Muscle of back (tissue), 11 donors: ENCODE results near the gene CCDC97. TPM values are rescaled to one million over a fixed set of nuclear protein-coding genes. Genes with fewer than 3 reads are reported as not detected.

Experiments
- DNase-seq, 3 donors: peaks; one replicate each; pipeline versions ENCODE4 v3.0.0 to v3.0.0-alpha.2; 2013
- polyA plus RNA-seq, 10 donors: library from polyadenylated mRNA; unstranded; fragments of 120-200 nt; gene quantifications; one replicate each; pipeline ENCODE4 v1.2.1, GENCODE V29; 2013; ENCODE audit not compliant: insufficient read length in 10 of 10

The CCDC97 gene
- polyA plus RNA-seq, 10 donors = 31.3 to 35.7 (median 33.2) TPM

DNA sequence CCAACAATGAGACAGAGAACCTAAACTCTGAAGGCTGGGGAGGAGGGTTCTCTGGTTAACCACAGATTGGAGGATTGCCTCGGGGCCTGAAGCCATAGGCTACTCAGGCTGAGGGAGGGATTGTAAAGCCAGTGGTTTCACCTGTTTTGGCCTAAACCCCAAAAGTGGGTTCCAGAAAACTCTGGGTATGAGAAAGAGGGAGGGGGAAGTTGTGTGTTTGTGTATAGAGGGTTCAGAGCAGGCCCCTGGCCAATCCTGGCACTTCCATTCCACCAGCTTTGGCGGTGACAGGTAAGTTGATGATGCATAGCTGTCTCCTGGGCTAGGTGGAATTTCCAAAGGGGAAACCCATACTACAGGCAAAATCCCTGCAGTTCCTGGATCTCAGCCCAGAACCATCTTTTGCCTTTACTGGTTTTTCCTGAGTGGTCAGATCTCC is 13.5 kb upstream of the CCDC97 start:
- DNase-seq = no peak

DNA sequence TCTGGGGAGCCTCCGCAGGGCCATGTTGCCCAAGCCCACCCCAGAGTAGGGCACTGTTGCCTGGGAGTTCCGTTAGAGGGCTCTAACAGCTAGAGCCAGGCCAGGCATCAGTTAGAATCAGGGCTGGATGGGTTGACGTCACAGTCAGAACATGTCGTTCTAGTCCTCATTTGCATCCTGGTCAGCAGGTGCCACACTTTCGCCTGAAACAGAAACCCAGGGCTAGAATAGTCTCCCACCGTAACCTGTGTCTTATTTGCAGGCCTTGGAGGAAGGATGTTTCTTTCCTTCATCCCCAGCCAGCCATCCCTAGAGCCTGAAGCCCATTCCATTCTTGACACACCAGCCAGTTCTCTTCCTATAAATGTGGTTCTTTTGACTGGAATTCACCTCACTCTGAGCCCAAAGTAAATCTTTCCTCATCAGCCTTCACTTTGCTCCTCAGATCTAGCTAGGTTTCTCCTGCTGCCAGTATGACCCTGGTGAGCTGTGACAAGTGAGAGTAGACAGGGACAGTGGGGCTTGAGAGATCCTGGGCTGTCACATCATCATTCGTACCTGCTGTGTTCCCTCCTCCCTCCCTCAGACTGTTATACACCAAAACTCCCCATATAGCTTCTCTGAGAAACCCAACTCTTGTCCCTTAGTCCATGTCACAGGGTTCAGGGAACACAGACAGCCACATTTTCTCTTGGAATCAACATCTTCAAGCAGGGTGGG is 12.2 kb upstream of the CCDC97 start:
- peak in 1 of 3 donors; percentile 31 for DNase-seq

DNA sequence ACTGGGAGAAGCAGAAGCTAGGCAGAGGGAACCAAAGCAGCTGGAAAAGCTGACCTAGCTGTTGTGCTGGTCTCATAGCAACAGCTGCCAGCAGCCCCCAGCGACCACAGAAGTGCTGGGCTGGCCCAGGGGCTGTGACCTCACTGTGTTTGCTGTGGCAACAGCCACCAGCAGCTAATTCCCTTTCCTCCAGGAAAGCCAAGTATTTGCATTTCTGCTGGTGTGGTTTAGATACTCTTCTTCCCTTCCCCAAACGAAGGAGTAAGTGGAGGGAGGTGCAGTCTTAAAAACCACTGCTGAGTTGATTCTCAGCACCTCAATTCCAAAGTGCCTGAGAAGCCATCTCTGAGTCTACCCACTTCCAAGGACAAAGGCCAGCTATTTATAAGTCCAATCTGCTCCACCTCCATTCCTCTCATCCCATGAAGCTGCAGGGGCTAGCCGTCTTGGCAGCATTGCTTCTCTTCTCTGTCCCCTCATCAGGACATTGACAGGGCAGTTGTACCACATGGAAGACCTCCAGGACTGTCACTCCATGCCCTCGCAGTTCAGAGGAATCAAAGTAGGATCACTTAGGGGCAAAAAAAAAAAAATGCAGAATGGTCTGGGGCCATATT is 11.5 kb upstream of the CCDC97 start:
- DNase-seq = peak; percentile 73 to 92 (median 90)

DNA sequence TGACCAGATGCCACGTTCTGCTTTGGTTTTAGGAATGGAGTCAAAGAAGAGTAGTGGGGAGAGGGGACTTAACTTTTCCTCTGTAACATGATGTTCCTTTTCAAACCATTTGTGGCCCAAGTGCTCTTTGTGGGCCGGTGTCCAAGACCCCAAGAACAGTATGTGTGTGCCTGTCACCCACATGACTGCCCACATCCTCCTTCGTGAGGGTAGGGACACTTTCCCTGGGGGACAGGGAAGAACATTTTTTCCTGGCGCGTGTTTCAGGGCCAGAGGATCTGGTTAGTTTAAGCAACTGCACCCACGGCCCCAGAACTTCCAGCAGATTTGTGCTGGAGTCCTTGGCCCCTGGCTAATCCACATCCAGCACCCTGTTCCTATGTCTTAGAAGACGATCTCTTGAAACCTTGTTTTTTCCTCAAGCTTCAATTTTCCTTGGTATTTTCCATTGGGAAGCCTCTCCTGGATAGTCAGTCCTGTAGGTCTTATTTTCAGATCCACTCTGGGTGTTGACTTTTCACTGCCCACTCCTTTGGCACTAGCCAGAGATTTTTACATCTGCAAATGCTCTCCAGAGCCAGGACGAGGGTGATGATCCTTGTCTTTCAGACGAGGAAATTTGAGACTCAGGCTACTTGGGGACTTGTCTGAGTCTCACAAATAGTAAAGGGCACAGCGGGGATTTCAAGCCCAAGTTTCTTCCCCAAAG is 10.8 kb upstream of the CCDC97 start:
- DNase-seq = peak in 2 of 3 donors; percentile 14 to 44

DNA sequence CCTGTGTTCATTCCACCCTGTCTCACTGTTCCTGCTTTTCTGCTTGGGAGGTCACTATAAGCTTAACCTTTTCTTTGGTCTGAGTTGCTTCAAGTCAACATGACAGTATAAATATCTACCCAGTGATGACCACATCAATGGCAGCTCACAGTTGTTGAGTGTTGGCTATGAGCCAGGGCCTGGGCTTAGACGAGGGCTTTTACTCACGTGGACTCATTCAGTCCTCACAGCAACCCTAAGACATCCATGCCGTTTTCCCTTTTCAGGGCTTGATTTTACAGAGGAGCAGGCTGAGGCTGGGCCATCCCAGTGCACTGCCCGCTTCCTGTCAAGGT is 10.2 kb upstream of the CCDC97 start:
- DNase-seq = peak; percentile 76 to 80 (median 77)

DNA sequence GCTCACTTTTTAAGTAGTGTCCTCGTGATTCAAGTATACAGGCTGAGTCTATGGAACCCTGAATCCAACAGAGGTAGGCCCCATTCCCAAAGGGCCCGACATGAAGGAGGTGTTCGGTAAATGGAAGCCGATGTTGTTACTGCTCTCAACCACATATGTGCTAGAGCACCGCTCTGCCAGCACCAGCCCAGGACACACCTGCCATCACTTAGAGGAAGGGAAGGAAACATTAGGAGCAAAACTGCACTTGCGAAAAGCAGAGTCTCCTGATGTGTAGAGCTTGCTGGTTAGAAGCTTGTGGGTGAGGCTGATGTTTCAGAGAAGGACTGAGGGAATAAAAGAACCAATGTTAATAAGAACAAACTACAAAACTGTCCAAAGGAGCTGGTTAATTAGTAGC is 9.4 kb upstream of the CCDC97 start:
- no peak for DNase-seq

DNA sequence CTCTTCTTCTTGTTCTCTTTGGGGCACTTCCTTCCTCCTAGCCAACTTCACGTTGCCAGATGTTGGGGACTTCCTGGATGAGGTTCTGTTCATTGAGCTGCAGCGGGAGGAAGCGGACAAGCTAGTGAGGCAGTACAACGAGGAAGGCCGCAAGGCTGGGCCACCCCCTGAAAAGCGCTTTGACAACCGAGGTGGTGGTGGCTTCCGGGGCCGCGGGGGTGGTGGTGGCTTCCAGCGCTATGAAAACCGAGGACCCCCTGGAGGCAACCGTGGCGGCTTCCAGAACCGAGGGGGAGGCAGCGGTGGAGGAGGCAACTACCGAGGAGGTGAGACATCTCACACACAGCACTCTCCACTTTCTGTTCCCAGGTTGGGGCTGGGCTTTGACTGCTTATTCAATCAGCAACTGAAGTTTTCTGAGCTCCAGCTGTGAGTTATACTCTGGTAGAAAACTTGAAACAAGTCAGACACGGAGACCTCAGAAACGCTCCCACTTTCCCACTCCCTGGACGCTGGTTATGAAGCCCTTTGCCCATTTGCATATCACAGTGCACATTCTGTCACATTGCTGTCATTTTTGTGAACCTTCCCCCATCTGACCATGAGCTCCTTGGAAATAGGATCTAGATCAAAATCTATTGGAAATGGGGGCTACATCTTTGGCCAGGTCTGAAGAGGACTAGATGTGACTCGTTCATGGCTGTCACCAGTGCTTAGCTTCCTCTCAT is 7.2 kb upstream of the CCDC97 start:
- DNase-seq = peak in 1 of 3 donors; percentile 21

DNA sequence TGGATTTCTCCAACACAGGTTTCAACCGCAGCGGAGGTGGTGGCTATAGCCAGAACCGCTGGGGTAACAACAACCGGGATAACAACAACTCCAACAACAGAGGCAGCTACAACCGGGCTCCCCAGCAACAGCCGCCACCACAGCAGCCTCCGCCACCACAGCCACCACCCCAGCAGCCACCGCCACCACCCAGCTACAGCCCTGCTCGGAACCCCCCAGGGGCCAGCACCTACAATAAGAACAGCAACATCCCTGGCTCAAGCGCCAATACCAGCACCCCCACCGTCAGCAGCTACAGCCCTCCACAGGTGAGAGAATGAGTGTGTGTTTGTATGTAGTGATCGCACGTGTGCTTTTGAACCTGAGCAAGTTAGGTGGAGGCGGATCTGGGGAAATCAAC is 6.0 kb upstream of the CCDC97 start:
- DNase-seq = no peak

DNA sequence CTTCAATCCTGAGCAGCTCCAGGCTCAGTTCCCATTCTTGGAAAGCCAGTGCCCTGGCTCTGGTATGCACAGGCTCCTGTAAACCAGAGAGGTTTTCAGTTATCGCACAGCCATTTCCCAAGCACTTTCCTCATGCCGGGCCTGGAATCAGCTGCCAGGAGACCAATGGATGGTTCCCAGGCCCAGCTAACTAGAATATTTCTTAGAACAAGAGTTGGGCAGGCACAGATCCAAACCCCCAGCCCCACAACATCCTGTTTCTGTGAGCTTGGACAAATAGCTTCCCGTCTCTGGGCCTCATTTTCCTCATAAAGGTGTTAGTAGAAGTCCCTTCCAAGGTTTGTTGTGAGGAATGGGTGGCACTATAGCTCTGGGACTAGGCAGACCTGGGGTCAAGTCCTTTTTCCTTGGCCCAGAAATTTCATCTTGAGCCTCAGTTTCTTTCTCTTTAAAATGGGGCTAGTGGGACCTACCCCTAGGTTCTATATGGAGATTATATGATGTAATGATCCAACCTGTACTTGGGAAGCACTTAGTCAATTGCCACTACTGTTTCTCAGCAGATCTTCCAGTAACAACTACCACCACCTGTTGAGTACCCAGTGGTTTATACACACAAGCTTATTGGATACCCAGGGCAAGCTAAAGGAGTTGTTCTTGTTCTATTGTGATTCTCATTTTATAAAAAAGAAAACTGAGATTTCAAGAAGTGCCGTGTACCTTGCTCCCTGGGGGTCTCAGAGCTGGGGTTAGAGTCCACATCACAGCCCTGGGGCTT is 5.1 kb upstream of the CCDC97 start:
- DNase-seq = no peak

DNA sequence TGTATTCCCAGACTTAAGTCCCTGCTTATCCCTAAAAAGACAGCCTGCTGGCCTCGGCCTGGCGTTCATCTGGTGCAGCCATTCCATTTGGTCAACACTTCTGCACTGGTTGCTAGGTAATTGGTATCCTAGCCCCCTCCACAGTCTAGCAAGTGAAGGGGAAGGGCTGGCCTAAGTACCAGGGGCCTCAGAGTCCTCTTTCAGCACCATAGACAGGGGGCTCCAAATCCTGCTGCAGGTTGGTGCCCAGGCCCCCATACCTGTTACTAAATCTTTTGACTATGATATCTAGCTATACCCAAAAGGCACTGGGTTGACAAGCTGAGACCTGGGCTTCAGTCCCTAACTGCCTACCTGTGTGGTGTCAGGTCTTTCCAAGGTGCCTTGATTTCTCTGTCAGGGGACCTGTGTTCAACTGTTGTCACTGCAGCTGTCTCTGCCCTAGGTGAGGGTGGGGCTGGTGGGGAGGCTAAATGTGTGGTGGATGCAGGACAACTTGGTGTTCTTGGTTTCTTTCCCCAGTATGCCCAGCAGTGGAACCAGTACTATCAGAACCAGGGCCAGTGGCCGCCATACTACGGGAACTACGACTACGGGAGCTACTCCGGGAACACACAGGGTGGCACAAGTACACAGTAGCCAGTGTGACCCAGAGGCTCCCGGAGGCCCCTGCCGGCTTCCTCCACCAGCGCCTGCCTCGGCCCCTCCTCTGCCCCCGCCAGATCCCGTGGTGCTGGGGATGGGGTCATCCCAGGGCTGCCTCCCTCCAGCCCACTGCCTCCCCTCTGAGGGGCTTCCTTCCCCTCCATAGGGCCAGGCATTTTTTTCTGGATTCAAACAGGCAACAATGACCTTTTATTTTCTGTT is 3.8 kb upstream of the CCDC97 start:
- no peak for DNase-seq

DNA sequence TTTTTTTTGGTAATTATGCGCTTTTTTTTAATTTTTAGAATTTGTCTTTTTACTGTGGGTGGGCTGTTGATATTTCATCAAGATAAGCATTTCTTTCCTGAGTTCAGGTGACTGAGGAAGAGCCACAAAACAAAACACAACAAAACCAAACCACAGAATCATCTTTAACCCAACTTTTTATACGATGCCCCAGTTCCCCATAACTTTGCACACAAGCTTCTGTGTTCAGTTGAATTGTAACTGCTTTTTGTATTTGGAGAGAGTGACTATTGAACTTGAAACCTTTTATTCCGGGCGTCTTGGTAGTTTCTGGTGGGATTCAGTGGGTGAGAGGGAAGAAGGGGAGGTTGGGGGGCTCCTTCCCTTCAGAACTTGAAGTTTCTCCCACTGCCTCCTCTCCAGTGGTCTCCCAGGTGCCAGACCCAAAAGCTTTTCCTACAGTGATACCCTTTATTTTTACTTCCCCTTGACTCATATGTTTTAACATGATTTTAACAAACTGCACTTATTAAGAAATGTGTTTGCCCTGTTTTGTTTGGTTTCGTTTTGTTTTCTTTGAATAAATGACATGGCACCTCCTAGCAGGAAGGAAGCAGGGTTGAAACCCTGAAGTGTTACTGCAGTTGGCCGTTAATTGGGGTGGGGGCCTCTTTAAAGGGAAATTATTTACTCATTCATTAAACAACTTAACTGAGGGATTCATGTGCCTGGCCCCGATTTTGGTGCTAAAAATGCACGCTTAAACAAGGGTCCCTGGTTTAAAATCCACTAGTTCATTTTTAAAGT is 2.7 kb upstream of the CCDC97 start:
- no peak for DNase-seq

DNA sequence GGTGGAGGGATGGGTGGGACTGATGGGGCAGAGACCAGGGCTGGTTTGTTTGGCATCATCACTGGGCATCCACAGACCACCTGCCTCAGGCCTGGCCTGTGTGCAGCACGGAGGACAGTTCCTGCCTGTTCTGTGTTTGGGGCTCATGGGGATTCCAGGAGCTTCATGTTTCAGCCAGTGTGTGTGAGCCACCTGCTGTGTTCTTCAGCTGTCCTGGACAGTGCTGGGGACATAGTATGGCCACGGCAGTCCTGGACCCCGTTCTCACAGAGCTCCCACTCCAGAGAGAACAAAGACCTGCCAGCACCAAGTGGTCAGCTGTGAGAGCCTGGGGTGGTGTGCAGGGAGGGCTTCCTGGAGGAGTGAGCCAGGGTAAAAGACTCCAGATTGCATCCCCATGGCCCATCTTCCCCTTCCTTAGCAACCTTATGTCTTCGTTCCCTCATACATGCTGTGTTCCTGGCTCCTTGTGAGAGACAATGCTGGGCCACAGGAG is 2.0 kb upstream of the CCDC97 start:
- DNase-seq = peak in 2 of 3 donors; percentile 57 to 59

DNA sequence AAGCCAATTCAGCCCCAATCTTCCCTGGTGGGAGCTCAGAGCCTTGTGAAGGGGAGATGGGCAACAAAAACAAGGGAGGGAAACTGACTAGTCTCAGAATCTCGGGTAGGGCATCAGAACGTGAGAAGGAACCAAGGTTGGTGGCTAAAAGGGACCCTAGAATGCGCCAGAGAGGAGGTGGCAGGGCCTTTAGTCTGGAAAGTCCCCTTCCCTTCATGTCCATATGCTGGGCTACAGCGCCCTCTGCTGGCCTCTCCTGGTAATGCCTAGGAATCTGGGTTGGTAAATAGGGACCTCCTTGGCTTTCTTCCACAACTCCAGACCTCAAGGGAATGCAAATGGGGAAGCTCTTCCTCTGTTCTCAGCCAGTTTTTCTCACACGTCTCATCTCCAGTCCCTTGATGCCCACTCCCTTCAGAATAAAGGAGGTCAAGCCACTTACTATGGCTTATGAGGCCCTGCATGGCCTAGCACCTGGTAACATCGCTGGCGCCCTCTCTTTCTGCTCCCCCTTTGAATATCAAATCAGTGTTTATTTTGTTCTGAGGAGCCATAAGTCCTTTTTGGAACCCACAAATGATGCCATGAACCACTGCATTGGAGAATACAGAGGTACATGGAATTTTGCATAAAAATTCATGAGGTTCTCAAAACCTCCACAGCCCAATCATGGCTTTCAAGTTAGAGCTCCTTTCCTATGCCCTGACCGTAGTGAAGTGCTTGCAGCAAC is 1.4 kb upstream of the CCDC97 start:
- DNase-seq = peak; percentile 92 to 94 (median 93)

DNA sequence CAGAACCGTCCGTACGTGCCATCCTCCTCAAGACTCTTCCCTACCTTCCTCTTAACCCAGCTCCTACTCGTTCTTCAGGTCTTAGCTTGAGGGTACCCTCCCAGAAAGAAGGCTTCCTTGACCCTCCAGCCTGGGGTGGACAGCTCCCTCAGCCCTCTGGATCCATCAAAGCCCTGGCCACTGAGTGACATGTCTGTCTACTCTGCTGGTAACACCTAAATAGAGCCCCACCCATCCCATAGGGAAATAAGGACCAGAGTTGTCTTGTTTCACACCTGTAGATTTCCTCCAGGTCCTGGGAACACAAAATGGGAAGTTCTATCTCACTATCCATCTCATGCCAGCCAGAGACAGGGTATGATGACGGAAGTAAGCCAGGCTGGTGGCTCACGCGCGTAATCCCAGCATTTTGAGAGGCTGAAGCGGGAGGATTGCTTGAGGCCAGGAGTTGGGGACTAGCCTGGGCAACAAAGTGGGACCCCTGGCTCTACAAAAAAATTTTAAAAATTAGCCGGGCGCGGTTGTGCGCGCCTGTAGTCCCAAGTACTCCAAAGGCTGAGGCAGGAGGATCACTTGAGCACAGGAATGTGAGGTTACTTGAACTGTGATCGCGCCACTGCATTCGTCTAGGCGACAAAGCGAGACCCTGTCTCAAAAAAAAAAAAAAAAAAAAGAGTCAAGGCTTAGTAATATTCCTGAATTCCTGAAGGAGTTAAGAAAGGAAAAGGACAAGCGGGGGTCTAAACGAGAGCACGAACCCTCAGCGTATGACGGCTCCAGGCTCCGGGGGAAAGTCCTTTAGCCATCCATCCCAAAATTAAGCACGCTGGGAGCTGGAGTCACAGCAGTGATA is 566 bp upstream of the CCDC97 start:
- peak in 2 of 3 donors; percentile 38 to 52 for DNase-seq

DNA sequence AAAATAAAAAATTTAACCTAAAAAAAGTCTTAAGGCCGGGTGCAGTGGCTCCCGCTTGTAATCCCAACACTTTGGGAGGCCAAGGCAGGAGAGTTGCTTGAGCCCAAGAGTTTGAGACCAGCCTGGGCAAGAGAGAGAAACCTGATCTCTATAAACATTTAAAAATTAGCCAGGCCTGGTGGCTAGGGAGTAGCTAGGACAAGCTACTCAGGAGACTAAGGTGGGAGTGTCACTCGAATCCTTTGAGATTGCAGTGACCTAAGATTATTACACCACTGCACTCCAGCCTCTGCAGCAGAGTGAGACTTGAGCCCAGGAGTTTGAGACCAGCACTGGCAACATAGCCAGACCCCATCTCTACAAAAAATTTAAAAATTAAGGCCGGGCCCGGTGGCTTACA is 1.1 kb downstream of the CCDC97 start:
- no peak for DNase-seq

DNA sequence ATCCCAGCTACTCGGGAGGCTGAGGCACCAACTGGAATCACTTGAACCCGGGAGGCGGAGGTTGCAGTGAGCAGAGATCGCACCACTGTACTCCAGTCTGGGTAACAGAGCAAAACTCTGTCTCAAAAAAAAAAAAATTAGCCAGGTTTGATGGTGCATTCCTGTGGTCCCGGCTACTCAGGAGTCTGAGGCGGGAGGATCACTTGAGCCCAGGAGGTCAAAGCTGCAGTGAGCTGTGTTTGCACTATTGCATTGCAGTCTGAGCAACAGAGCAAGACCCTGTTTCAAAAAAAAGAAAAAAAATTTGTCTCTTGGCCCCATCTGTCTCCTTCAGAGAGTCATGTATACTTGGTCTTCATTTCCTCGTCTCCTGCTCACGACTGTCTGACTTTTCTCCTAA is 1.6 kb downstream of the CCDC97 start:
- no peak for DNase-seq

DNA sequence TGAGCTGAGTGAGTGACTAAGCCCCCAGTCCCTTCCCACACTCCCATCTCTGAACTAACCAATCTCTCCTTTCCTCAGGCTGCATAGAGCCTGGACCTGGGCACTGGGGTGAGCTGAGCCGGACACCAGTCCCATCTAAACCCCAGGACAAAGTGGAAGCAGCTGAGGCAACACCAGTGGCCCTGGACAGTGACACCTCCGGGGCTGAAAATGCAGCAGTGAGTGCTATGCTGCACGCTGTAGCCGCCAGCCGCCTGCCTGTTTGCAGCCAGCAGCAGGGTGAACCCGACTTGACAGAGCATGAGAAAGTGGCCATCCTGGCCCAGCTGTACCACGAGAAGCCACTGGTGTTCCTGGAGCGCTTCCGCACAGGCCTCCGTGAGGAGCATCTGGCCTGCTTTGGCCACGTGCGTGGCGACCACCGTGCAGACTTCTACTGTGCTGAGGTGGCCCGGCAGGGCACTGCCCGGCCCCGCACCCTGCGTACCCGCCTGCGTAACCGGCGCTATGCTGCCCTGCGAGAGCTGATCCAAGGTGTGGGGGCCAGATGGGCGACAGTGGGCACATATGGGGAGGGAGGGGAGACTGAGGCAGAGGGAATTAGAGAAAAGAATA is 6.4 kb downstream of the CCDC97 start:
- DNase-seq = no peak
